Uterine smooth muscle cell (primary cell): Measurements from ENCODE around the gene THAP12. TPM values are rescaled to one million over a fixed set of nuclear protein-coding genes. Genes with fewer than 3 reads are reported as not detected.

Source experiments
- total RNA-seq: library from RNA; depleted of rRNA; stranded (reverse); fragments of >200 nt; gene quantifications from 2 replicates; pipeline ENCODE4 v1.2.3, GENCODE V29; 2014

THAP12 gene, protein sequence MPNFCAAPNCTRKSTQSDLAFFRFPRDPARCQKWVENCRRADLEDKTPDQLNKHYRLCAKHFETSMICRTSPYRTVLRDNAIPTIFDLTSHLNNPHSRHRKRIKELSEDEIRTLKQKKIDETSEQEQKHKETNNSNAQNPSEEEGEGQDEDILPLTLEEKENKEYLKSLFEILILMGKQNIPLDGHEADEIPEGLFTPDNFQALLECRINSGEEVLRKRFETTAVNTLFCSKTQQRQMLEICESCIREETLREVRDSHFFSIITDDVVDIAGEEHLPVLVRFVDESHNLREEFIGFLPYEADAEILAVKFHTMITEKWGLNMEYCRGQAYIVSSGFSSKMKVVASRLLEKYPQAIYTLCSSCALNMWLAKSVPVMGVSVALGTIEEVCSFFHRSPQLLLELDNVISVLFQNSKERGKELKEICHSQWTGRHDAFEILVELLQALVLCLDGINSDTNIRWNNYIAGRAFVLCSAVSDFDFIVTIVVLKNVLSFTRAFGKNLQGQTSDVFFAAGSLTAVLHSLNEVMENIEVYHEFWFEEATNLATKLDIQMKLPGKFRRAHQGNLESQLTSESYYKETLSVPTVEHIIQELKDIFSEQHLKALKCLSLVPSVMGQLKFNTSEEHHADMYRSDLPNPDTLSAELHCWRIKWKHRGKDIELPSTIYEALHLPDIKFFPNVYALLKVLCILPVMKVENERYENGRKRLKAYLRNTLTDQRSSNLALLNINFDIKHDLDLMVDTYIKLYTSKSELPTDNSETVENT
- total RNA-seq = 58.5 and 69.2 TPM in 2 replicates

DNA sequence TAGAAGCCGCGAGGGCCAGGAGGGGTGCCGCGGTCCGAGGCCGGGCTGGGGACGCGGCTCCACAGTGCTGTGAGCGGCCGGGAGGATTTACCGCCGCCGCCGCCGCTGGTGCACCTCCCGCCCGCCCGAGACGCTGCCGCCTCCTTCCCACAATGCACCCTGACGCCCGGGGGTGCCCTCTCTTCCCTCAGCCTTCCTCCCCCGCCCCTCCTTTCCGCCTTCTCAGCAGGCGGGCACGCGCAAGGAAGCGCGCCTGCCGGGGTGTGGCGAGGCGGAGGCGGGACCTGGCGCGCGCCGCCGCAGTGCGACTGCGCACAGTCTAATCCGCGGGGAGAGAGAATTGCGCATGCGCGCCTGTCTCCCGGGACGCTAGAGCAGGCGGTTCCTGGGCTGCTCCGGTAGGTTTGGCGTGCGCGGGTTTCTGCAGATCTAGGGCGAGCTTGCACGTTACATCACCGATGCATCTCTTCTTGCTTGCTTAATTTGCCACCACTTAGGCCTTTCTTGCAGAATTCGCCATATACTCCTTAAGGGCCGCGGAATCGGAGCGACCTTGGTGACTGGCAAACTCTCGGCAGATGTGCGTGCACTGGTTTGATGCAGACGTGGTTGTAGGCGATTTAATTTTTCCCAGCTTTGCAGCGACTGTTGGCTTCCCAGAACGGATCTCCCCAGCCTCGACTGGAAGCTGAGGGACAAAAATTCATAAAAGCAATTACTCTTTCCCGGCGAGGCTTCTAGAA is at the start of gene THAP12, which contains the start of gene GVQW3:
Gene THAP12, minus strand, starts transcription at position 156 of the 743 bp plus-strand sequence. CDS start 296 bp downstream, outside the sequence.
Gene GVQW3, plus strand, starts transcription at position 347 of the 743 bp plus-strand sequence. CDS start 506 bp downstream, outside the sequence.

Other genes with a start within 250 kb of the THAP12 start
- gene WNT11, start 174.6 kb downstream of the THAP12 start, total RNA-seq = 0.50 TPM in 1 of 2 replicates, not detected in the other
- 1.7 and 2.3 TPM in 2 replicates for gene GVQW3, start 191 bp upstream of the THAP12 start, total RNA-seq
- 11.1 and 15.4 TPM in 2 replicates for gene EMSY, start 63.9 kb upstream of the THAP12 start, total RNA-seq